AG08396 (cell line): ENCODE results near the gene FOXI2.

Experiments used
- DNase-seq: peaks from one replicate; pipeline ENCODE4 v3.0.0; 2012; ENCODE audit warnings: low spot score, mixed read lengths

The FOXI2 gene

GRCh38 chr10:127743205-127743604, 6.2 kb downstream of the FOXI2 start:
- no peak for DNase-seq

- no peak for DNase-seq
These were observed 8.0 kb downstream of the FOXI2 start for GRCh38 chr10:127744956-127745355.

- no peak for DNase-seq
These were observed 8.9 kb downstream of the FOXI2 start for GRCh38 chr10:127745861-127746260.

GRCh38 chr10:127755753-127756152, 18.8 kb downstream of the FOXI2 start:
- DNase-seq: no peak

GRCh38 chr10:127756264-127756663, 19.3 kb downstream of the FOXI2 start:
- DNase-seq: no peak

GRCh38 chr10:127757033-127757432, 20.0 kb downstream of the FOXI2 start:
- no peak for DNase-seq

GRCh38 chr10:127759276-127759675, 22.3 kb downstream of the FOXI2 start:
- DNase-seq: no peak

- DNase-seq: no peak
These were observed 25.9 kb downstream of the FOXI2 start for GRCh38 chr10:127762925-127763324.

- no peak for DNase-seq
These were observed 38.0 kb downstream of the FOXI2 start for GRCh38 chr10:127774766-127775559.

GRCh38 chr10:127776816-127777215, 39.8 kb downstream of the FOXI2 start:
- DNase-seq: no peak

- DNase-seq: no peak
These were observed 44.4 kb downstream of the FOXI2 start for GRCh38 chr10:127781412-127781811.

- DNase-seq: no peak
These were observed 50.9 kb downstream of the FOXI2 start for GRCh38 chr10:127787873-127788272.

- DNase-seq: no peak
These were observed 53.2 kb downstream of the FOXI2 start for GRCh38 chr10:127790066-127790624.
